Measurements from ENCODE around the gene DPEP3.

DPEP3 gene

DNA sequence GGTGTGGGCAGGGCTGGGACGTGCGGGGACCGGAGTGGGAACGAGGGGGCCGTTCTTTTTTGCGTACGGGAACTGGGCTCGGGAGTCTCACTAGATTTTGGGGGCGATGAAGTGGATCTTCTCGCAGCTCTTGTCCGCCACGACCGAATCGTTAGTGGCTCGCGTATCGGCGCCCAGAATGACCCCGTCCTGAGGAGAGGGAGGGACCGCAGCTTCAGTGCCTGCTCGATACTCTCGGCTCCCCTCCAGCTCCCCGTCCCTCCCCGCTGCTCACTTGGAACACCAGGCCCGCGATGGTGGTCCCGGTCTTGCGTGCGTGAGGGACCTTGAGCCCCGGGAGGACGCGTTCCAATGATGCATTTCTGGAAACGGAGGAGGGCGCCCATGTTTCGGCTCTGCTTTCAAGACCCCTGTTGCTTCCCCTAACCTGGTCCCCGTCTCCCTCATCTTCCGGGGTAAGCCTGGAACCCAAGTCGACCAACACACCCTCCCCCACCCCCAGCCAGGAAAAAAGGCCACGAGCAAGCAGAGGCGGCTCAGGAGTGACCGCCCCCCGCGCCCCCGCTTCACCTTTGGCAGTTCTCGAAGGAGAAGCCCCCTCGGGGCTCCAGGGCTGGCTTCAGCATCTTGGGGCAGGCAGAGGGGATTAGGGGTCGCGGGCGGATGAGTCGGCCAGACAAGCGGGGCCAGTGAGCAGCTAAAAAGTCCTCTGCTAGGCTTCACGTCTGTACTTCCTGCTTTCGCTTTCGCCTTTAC is 44.0 kb downstream of the DPEP3 start, which contains the start of gene PSMB10:
PSMB10 (minus strand) TSS at position 727 of the 756 bp plus-strand sequence; CDS start at position 626, 101 bp downstream.
- 0 out of 2 replicates have a peak, but pooled peaks have one; percentile 41 for TF ChIP-seq ZBTB7A (IDR thresholded peaks at IDR 0.05; ENCODE audit: low read depth)
- no peak for TF ChIP-seq TCF12 (IDR thresholded peaks at IDR 0.05; ENCODE audit: low read depth)
- no peak for TF ChIP-seq NFIC (IDR thresholded peaks at IDR 0.05)
- TF ChIP-seq YY1 (IDR thresholded peaks at IDR 0.05; ENCODE audit: low read depth): no peak
- peak; percentile 47; the same call in 1 of the 2 replicates for TF ChIP-seq TAF1 (IDR thresholded peaks at IDR 0.05; ENCODE audit: low read depth)
- peak; percentile 32; the same call in 1 of the 2 replicates for TF ChIP-seq EGR1 (IDR thresholded peaks at IDR 0.05)

DNA sequence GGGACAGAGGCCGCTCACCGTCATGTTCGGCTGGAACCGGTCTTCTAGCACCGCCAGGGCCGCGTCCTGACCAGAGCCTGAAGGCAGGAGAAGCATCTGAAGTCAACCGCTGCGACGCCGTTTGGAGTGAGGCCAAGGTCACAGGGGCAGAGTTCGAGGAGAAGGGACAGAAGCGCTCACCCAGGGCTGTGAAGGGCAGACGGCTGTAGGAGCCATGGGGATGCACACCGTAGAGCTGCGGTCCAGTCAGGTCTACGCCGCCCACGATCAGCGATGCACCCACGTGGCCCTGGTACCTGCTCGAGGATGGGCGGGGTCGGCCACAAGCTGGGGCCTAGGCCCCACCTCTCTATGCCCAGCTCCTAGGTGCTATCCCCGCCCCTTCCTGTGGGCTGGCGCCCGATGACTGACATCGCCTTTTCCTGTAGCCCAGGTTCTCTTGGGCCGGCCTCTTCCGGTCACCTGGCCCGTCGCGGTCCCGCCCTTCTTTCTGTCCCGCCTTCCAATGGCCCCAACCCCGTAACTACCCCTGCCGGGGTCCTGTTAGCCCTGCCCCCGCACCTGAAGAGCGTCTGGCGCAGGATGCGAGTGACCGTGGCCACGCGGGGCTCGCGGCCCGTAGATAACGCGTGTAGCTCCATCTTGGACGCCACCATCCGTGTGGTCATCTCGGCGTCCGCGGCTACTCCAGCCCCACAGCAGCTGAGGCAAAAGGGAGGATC is 44.7 kb downstream of the DPEP3 start:
- TF ChIP-seq, protein P1, sequence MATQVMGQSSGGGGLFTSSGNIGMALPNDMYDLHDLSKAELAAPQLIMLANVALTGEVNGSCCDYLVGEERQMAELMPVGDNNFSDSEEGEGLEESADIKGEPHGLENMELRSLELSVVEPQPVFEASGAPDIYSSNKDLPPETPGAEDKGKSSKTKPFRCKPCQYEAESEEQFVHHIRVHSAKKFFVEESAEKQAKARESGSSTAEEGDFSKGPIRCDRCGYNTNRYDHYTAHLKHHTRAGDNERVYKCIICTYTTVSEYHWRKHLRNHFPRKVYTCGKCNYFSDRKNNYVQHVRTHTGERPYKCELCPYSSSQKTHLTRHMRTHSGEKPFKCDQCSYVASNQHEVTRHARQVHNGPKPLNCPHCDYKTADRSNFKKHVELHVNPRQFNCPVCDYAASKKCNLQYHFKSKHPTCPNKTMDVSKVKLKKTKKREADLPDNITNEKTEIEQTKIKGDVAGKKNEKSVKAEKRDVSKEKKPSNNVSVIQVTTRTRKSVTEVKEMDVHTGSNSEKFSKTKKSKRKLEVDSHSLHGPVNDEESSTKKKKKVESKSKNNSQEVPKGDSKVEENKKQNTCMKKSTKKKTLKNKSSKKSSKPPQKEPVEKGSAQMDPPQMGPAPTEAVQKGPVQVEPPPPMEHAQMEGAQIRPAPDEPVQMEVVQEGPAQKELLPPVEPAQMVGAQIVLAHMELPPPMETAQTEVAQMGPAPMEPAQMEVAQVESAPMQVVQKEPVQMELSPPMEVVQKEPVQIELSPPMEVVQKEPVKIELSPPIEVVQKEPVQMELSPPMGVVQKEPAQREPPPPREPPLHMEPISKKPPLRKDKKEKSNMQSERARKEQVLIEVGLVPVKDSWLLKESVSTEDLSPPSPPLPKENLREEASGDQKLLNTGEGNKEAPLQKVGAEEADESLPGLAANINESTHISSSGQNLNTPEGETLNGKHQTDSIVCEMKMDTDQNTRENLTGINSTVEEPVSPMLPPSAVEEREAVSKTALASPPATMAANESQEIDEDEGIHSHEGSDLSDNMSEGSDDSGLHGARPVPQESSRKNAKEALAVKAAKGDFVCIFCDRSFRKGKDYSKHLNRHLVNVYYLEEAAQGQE (IDR thresholded peaks at IDR 0.05; ENCODE audit: low read depth): no peak
- TF ChIP-seq EGR1 (IDR thresholded peaks at IDR 0.05): peak; percentile 86
- TF ChIP-seq TAF1 (IDR thresholded peaks at IDR 0.05; ENCODE audit: low read depth): peak; percentile 84
- TF ChIP-seq ZBTB7A (IDR thresholded peaks at IDR 0.05; ENCODE audit: low read depth): peak; percentile 83; the same call in 1 of the 2 replicates
- TF ChIP-seq TEAD4 (IDR thresholded peaks at IDR 0.05): no peak
- TF ChIP-seq, protein P2, sequence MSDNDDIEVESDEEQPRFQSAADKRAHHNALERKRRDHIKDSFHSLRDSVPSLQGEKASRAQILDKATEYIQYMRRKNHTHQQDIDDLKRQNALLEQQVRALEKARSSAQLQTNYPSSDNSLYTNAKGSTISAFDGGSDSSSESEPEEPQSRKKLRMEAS (IDR thresholded peaks at IDR 0.05): peak; percentile 98
- TF ChIP-seq CEBPB (IDR thresholded peaks at IDR 0.05): no peak
- TF ChIP-seq NFIC (IDR thresholded peaks at IDR 0.05): peak; percentile 59
- TF ChIP-seq FOXM1 (IDR thresholded peaks at IDR 0.05; ENCODE audit: borderline replicate concordance, low read depth): no peak
- TF ChIP-seq TCF12 (IDR thresholded peaks at IDR 0.05; ENCODE audit: low read depth): no peak
- no peak for TF ChIP-seq CREB1 (IDR thresholded peaks at IDR 0.05; ENCODE audit: low read depth)
- peak; percentile 19; the same call in 1 of the 2 replicates for TF ChIP-seq EP300 (IDR thresholded peaks at IDR 0.05; ENCODE audit: borderline replicate concordance)
- peak; percentile 67; the same call in 1 of the 2 replicates for TF ChIP-seq YY1 (IDR thresholded peaks at IDR 0.05; ENCODE audit: low read depth)
- no peak for TF ChIP-seq RAD21 (IDR thresholded peaks at IDR 0.05; ENCODE audit: low read depth)
- TF ChIP-seq, protein P3, sequence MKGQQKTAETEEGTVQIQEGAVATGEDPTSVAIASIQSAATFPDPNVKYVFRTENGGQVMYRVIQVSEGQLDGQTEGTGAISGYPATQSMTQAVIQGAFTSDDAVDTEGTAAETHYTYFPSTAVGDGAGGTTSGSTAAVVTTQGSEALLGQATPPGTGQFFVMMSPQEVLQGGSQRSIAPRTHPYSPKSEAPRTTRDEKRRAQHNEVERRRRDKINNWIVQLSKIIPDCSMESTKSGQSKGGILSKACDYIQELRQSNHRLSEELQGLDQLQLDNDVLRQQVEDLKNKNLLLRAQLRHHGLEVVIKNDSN (IDR thresholded peaks at IDR 0.05): peak; percentile 93

DNA sequence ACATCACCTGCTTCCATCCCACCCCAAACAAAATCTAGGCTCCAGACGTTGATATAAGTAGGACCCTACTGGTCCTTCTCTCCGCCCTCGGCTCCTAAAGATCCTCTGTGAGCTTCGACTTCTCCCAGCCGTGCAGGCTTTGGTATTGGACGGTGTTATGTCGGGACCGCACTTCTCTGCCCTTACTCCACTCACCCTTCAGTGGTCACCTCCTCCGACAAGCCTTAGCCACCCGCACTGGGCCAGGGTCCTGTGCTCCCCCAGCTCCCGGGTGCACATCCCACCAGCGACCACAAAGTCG is 45.2 kb downstream of the DPEP3 start:
- TF ChIP-seq, protein P2 (IDR thresholded peaks at IDR 0.05): no peak
- TF ChIP-seq TCF12 (IDR thresholded peaks at IDR 0.05; ENCODE audit: low read depth) (no peak), EGR1 (IDR thresholded peaks at IDR 0.05) (no peak), YY1 (IDR thresholded peaks at IDR 0.05; ENCODE audit: low read depth) (no peak), RAD21 (IDR thresholded peaks at IDR 0.05; ENCODE audit: low read depth) (no peak), CREB1 (IDR thresholded peaks at IDR 0.05; ENCODE audit: low read depth) (no peak), TEAD4 (IDR thresholded peaks at IDR 0.05) (no peak), TAF1 (IDR thresholded peaks at IDR 0.05; ENCODE audit: low read depth) (no peak), CEBPB (IDR thresholded peaks at IDR 0.05) (no peak), FOXM1 (IDR thresholded peaks at IDR 0.05; ENCODE audit: borderline replicate concordance, low read depth) (no peak), ZBTB7A (IDR thresholded peaks at IDR 0.05; ENCODE audit: low read depth) (no peak), NFIC (IDR thresholded peaks at IDR 0.05) (no peak), EP300 (IDR thresholded peaks at IDR 0.05; ENCODE audit: borderline replicate concordance) (no peak)
- TF ChIP-seq, protein P1 (IDR thresholded peaks at IDR 0.05; ENCODE audit: low read depth): no peak
- TF ChIP-seq, protein P3 (IDR thresholded peaks at IDR 0.05): no peak

DNA sequence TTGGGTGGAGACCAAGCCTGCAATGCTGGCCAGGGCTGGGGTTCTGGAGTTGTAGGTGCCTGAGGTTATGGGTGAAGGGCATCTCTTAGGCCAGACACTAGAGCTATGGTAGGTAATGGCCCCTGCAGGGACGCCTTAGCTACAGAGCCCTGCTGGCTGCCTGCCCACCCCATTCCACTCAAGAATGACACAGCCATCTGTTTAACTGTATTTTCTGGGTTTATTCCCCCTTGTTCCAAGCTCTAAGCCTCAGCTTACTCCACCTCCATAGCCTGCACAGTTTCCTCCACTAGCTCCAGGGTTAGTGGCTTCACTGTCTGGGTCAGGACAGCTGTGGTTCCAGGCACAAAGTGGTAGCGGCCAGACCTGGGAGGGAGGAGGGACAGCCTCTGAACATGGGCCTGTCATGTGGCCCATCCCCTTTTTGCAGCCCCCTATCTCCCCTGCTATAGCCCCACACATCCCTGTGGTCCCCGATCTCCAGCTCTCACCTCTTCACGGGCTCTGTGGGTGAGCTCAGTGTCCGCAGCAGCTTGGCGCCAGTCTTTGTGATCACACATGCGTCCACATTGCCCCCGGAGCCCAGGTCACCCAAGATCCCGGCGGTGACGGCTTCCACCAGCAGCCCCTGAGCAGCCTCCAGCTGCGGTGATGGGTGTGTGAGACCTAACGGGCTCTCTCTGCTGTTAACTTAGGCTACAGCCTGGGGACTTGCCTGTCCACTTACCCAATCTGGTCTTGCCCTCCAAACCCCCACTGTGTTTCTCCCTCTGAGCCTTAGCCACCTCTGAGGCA is 45.8 kb downstream of the DPEP3 start:
- no peak for TF ChIP-seq EGR1 (IDR thresholded peaks at IDR 0.05)
- TF ChIP-seq YY1 (IDR thresholded peaks at IDR 0.05; ENCODE audit: low read depth): no peak
- TF ChIP-seq RAD21 (IDR thresholded peaks at IDR 0.05; ENCODE audit: low read depth): no peak
- TF ChIP-seq, protein P2 (IDR thresholded peaks at IDR 0.05): no peak
- no peak for TF ChIP-seq ZBTB7A (IDR thresholded peaks at IDR 0.05; ENCODE audit: low read depth)
- no peak for TF ChIP-seq TAF1 (IDR thresholded peaks at IDR 0.05; ENCODE audit: low read depth)
- TF ChIP-seq CEBPB (IDR thresholded peaks at IDR 0.05): no peak
- TF ChIP-seq TCF12 (IDR thresholded peaks at IDR 0.05; ENCODE audit: low read depth): no peak
- TF ChIP-seq, protein P1 (IDR thresholded peaks at IDR 0.05; ENCODE audit: low read depth): no peak
- no peak for TF ChIP-seq CREB1 (IDR thresholded peaks at IDR 0.05; ENCODE audit: low read depth)
- TF ChIP-seq, protein P3 (IDR thresholded peaks at IDR 0.05): no peak
- TF ChIP-seq TEAD4 (IDR thresholded peaks at IDR 0.05): no peak
- TF ChIP-seq FOXM1 (IDR thresholded peaks at IDR 0.05; ENCODE audit: borderline replicate concordance, low read depth): no peak
- no peak for TF ChIP-seq NFIC (IDR thresholded peaks at IDR 0.05)
- no peak for TF ChIP-seq EP300 (IDR thresholded peaks at IDR 0.05; ENCODE audit: borderline replicate concordance)

All from Ishikawa (cell line).